GM12878 (cell line): Measurements from ENCODE around the gene MAN2C1. TPM values are rescaled to one million over a fixed set of nuclear protein-coding genes. Genes with fewer than 3 reads are reported as not detected.
A peak's percentile ranks its signal among the peaks of the same experiment; 100 is the strongest.

Source experiments
- ATAC-seq: fragments of 200-7000 bp; cut with Tn5 transposase; 3 replicates; pipeline ENCODE4 v1.9.1; 2020; ENCODE audit warnings: mild to moderate bottlenecking, moderate library complexity
- Bru-seq: library from RNA; stranded (reverse); fragments of 400-500 nt; gene quantifications from one replicate; lab custom pipeline; 2021; lab: Mats Ljungman, UMichigan
- BruChase-seq, 2 experiments: library from RNA; stranded (reverse); fragments of 400-500 nt; gene quantifications; one replicate each; lab custom pipeline; 2021; lab: Mats Ljungman, UMichigan
- BruUV-seq: library from RNA; stranded (reverse); fragments of 400-500 nt; replicated peaks from 2 replicates; lab custom pipeline; 2021; lab: Mats Ljungman, UMichigan
- CTCF ChIA-PET: fragments of 300-600 bp; sonication (Branson Sonifier 250); formaldehyde crosslinking; extraction: SDS; loops from one replicate; lab custom pipeline; 2021; ENCODE audit warnings: inconsistent platforms; lab: Yijun Ruan, JAX
- POLR2A ChIA-PET: fragments of 350-600 bp; formaldehyde crosslinking; extraction: SDS; loops from one replicate; lab custom pipeline; 2021; ENCODE audit warnings: inconsistent platforms; lab: Charles Lee
- RAD21 ChIA-PET: fragments of 300-600 bp; sonication (Branson Sonifier 250); formaldehyde crosslinking; loops from one replicate; lab custom pipeline; 2023; ENCODE audit warnings: antibody characterized with exemption; ENCODE audit not compliant: unreplicated experiment; lab: Charles Lee
- SMC1A ChIA-PET: fragments of 300-600 bp; sonication (Branson Sonifier 250); formaldehyde crosslinking; loops from one replicate; lab custom pipeline; 2023; ENCODE audit not compliant: unreplicated experiment, uncharacterized antibody; lab: Charles Lee
- DNase-seq: peaks from one replicate; pipeline ENCODE4 v3.0.0-alpha.2; 2011; ENCODE audit warnings: low read depth, low spot score
- FAIRE-seq: peaks from 3 replicates; lab custom pipeline; 2011; peaks lifted over from hg19 to GRCh38; lab: Jason Lieb, UNC
- H2AFZ ChIP-seq: 2 replicates; pipeline ENCODE4 v1.6.0; 2011; ENCODE audit warnings: low read depth, low read length, control low read depth; ENCODE audit not compliant: control insufficient read depth
- H3K27ac ChIP-seq: 2 replicates; pipeline ENCODE4 v1.5.1; 2011; ENCODE audit warnings: control low read depth; ENCODE audit not compliant: control insufficient read depth, insufficient read depth
- H3K27me3 ChIP-seq, 2 experiments: replicated peaks in 1 of 2; 2 replicates each; pipeline versions ENCODE4 v1.6.0 to v1.6.1; 2011; ENCODE audit warnings: low read length in 1 of 2; ENCODE audit not compliant: control insufficient read depth in 2 of 2, insufficient read depth in 2 of 2
- H3K36me3 ChIP-seq, 2 experiments: 2 replicates each; pipeline ENCODE4 v1.5.1; 2011; ENCODE audit warnings: low read length in 1 of 2; ENCODE audit not compliant: control insufficient read depth in 2 of 2, insufficient read depth in 2 of 2
- H3K4me1 ChIP-seq: 2 replicates; pipeline ENCODE4 v1.6.1; 2011; ENCODE audit warnings: mild to moderate bottlenecking, low read length, moderate library complexity, mixed read lengths; ENCODE audit not compliant: control insufficient read depth, insufficient read depth
- H3K4me2 ChIP-seq: 2 replicates; pipeline ENCODE4 v1.6.0; 2011; ENCODE audit warnings: control low read depth; ENCODE audit not compliant: control insufficient read depth, insufficient read depth
- H3K4me3 ChIP-seq: fragments of 200-600 bp; sonication (generic); 2 replicates; pipeline ENCODE4 v1.5.1; 2016
- H3K79me2 ChIP-seq: 2 replicates; pipeline ENCODE4 v1.6.0; 2011; ENCODE audit warnings: low read length; ENCODE audit not compliant: control insufficient read depth, insufficient read depth
- H3K9ac ChIP-seq: 2 replicates; pipeline ENCODE4 v1.8.0; 2011; ENCODE audit warnings: low read length, control low read depth, mixed read lengths; ENCODE audit not compliant: control insufficient read depth, insufficient read depth
- H3K9me3 ChIP-seq: replicated peaks from 3 replicates; pipeline ENCODE4 v1.5.1; 2011; ENCODE audit warnings: mild to moderate bottlenecking, low read length; ENCODE audit not compliant: control insufficient read depth, insufficient read depth
- H4K20me1 ChIP-seq: 2 replicates; pipeline ENCODE4 v1.6.0; 2011; ENCODE audit not compliant: control insufficient read depth, insufficient read depth
- ELK1 ChIP-seq: IDR thresholded peaks from 2 replicates; pipeline ENCODE4 v1.6.1; 2012; ENCODE audit warnings: low read depth, low read length, improper control_type of control experiment
- FOS ChIP-seq: IDR thresholded peaks from 3 replicates; pipeline ENCODE4 v1.6.1; 2011; ENCODE audit warnings: borderline replicate concordance; ENCODE audit not compliant: insufficient read length; ENCODE audit errors: extremely low read depth
- MLLT1 ChIP-seq: fragments of 450-650 bp; IDR thresholded peaks from 2 replicates; pipeline ENCODE4 v1.6.1; 2016; ENCODE audit warnings: mild to moderate bottlenecking
- POU2F2 ChIP-seq: IDR thresholded peaks from 3 replicates; pipeline ENCODE4 v1.6.1; 2011; ENCODE audit warnings: low read depth, mild to moderate bottlenecking, low read length, borderline replicate concordance
- RELB ChIP-seq: fragments of 450-650 bp; IDR thresholded peaks from 2 replicates; pipeline ENCODE4 v1.6.1; 2017; ENCODE audit warnings: low read depth, mild to moderate bottlenecking, moderate library complexity
- SP1 ChIP-seq: IDR thresholded peaks from one replicate; pipeline ENCODE4 v1.6.1; 2011; ENCODE audit warnings: low read depth, low read length
- WRNIP1 ChIP-seq: IDR thresholded peaks from 2 replicates; pipeline ENCODE4 v1.6.1; 2011; ENCODE audit warnings: low read depth, low read length, improper control_type of control experiment, borderline replicate concordance
- YBX1 ChIP-seq: fragments of 450-650 bp; IDR thresholded peaks from 2 replicates; pipeline ENCODE4 v1.6.1; 2016; ENCODE audit warnings: antibody characterized with exemption
- YY1 ChIP-seq: IDR thresholded peaks from 2 replicates; pipeline ENCODE4 v1.6.1; 2011; ENCODE audit warnings: low read depth, mild to moderate bottlenecking, low read length
- WGBS: methylation state at CpG from one replicate; pipeline ENCODE4 v1.1.6; 2016; ENCODE audit warnings: low lambda C conversion rate; ENCODE audit not compliant: insufficient replicate concordance, insufficient coverage; ENCODE audit errors: missing lambda C conversion rate; 5-methylcytosine and 5-hydroxymethylcytosine counted together
- in situ Hi-C: fragments of 300-500 bp; cut with MboI; formaldehyde crosslinking; loops from 9 replicates; pipeline ENCODE4 v1.14.3; 2018; ENCODE audit warnings: mixed read lengths
- intact Hi-C: fragments of 100-400 bp; cut with micrococcal nuclease; formaldehyde crosslinking; loops from one replicate; pipeline ENCODE4 v1.14.2; 2022; ENCODE audit not compliant: unreplicated experiment
- long read RNA-seq, 2 experiments: library from polyadenylated mRNA; unstranded; transcript quantifications; one replicate each; pipeline ENCODE4 v2.0.0, GENCODE V29; 2019 to 2020
- polyA minus RNA-seq, 3 experiments: library from RNA; depleted of rRNA, polyadenylated mRNA; stranded (reverse); fragments of >200 nt; gene quantifications; 2 replicates each; pipeline ENCODE4 v1.2.3, GENCODE V29; 2011
- polyA plus RNA-seq, 11 experiments: library from polyadenylated mRNA; depleted of rRNA in 4 of 11; unstranded in 6 of 11; stranded (reverse) in 5 of 11; fragments of >200 nt; fragmentation: Nextera tagmentation in 4 of 11; fragmentation: Illumina TruSeq in 1 of 11; extraction: Ambion mirVana in 4 of 11; extraction: Trizol in 1 of 11; gene quantifications; 1 replicate in 1 of 11; 2 replicates in 10 of 11; pipeline versions ENCODE4 v1.2.1 to v1.2.3, GENCODE V29; 2011 to 2016; ENCODE audit warnings: inconsistent platforms in 2 of 11, missing spikeins in 2 of 11, low read depth in 1 of 11
- total RNA-seq, 4 experiments: library from RNA; depleted of rRNA in 3 of 4; stranded (reverse); fragments of >200 nt in 3 of 4; fragmentation: Illumina TruSeq in 1 of 4; extraction: Trizol in 1 of 4; gene quantifications; 2 replicates each; pipeline versions ENCODE4 v1.2.1 to v1.2.3, GENCODE V29; 2013 to 2021

Gene MAN2C1
- total RNA-seq (2013; cell fraction: nucleolus; rRNA removed) = 567 and 636 TPM in 2 replicates
- total RNA-seq (2014; rRNA removed) = 54.8 and 65.0 TPM in 2 replicates
- 26.9 and 29.2 TPM in 2 replicates for total RNA-seq (2014; rRNA removed; fragmentation: Illumina TruSeq; extraction: Trizol)
- 102 and 111 TPM in 2 replicates for total RNA-seq (2021)
- polyA plus RNA-seq (2011; ENCODE audit: low read depth) = 56.1 TPM
- polyA plus RNA-seq (2011; rRNA removed) = 20.9 and 32.5 TPM in 2 replicates
- polyA plus RNA-seq (2011; cell fraction: cytosol; rRNA removed) = 36.8 and 47.4 TPM in 2 replicates
- polyA plus RNA-seq (2011; cell fraction: nucleus; rRNA removed) = 649 and 670 TPM in 2 replicates
- 114 and 120 TPM in 2 replicates for polyA plus RNA-seq (2012)
- 17.6 and 32.0 TPM in 2 replicates for polyA plus RNA-seq (2014; fragmentation: Illumina TruSeq; extraction: Trizol)
- 1 to 10 TPM; 1.4 to 4.6 TPM for polyA plus RNA-seq (2014; fragmentation: Nextera tagmentation; extraction: Ambion mirVana)
- polyA plus RNA-seq (2014; rRNA removed) = 107 and 110 TPM in 2 replicates
- polyA plus RNA-seq (2016; fragmentation: Nextera tagmentation; extraction: Ambion mirVana) = 10 to 100 TPM; 51.9 to 66.2 TPM
- 35.4 and 73.6 TPM in 2 replicates for polyA minus RNA-seq (2011; rRNA and poly(A)+ RNA removed)
- polyA minus RNA-seq (2011; cell fraction: cytosol; rRNA and poly(A)+ RNA removed) = 23.2 and 32.6 TPM in 2 replicates
- polyA minus RNA-seq (2011; cell fraction: nucleus; rRNA and poly(A)+ RNA removed) = 120 and 170 TPM in 2 replicates
- percentile 82 among the genes with signal in this experiment for Bru-seq, nascent RNA
- percentile 83 among the genes with signal in this experiment for BruChase-seq, experiment 1, labeled RNA remaining after a 6-hour chase
- BruChase-seq, experiment 2, labeled RNA remaining after a 2-hour chase = percentile 74 among the genes with signal in this experiment
- long read RNA-seq, experiment 1, transcript MAN2C1-201 (26 exons, 3,284 nt) = major isoform, 7 of 10 reads
- long read RNA-seq, experiment 1, partial matches to known transcripts = 0 of 10 reads
- long read RNA-seq, experiment 1, other reads (novel, unspliced or antisense) = 2 of 10 reads
- long read RNA-seq, experiment 2, partial matches to known transcripts = 5 of 5 reads
- long read RNA-seq, experiment 2, other reads (novel, unspliced or antisense) = 0 of 5 reads

GRCh38 chr15:75367913-75368688 is at the start of gene MAN2C1:
MAN2C1 (minus strand) TSS chr15:75368607; CDS start chr15:75368583, 24 bp downstream.
- in situ Hi-C loops = no loop called here
- Histone ChIP-seq H3K9ac (peak within 1 kb of the TSS; percentile 93), H2AFZ (peak within 1 kb of the TSS; percentile 53), H3K4me3 (peak within 1 kb of the TSS; percentile 75), H3K4me2 (peak within 1 kb of the TSS; percentile 78), H3K27me3 (no peaks in the 10 kb centered on the region), H3K27ac (peak within 1 kb of the TSS; percentile 91), H3K4me1 (peaks cover 6% of the 10 kb centered on the region), H4K20me1 (no peaks in the 10 kb centered on the region), H3K36me3 (peaks cover 7 to 22% of the 10 kb centered on the region in 2 experiments), H3K79me2 (peaks cover 8% of the 10 kb centered on the region), H3K9me3 (no peaks in the 10 kb centered on the region)
- BruUV-seq = TSS peak; percentile 45
- ChIA-PET RAD21 (interaction anchor here (0.6 to 4.2 kb wide), 40 partner anchors 22 to 434 kb away, joined by 3 to 113 read pairs (median 4); partner anchors contain the start of genes IMP3, PPCDC, PTPN9 and SCAMP5), POLR2A (interaction anchor here (0.5 to 3.2 kb wide), 21 partner anchors 12 to 1536 kb away, joined by 3 to 43 read pairs (median 5); partner anchors contain the start of genes COMMD4, IMP3, PPCDC and SIN3A), CTCF (interaction anchor here (0.5 to 4.9 kb wide), 59 partner anchors 8 to 437 kb away, joined by 3 to 86 read pairs (median 5); partner anchors contain the start of genes COMMD4, IMP3, PPCDC and PTPN9), SMC1A (interaction anchor here (0.6 to 3.1 kb wide), 31 partner anchors 10 to 597 kb away, joined by 3 to 24 read pairs (median 4); partner anchors contain the start of genes IMP3, SIN3A and SNUPN)
- peak; percentile 95 for DNase-seq
- peak; percentile 97 for FAIRE-seq
- under 1% methylated on average over 50 of the region's 67 CpGs for WGBS
- intact Hi-C loops = loop anchor here (1.0 to 2.0 kb wide), 3 partner anchors 83 to 315 kb away; partner anchors contain the start of genes IMP3 and SIN3A
- ATAC-seq = peak; percentile 95
- TF ChIP-seq YY1 (peak; percentile 98), SP1 (peak; percentile 15), ELK1 (peak; percentile 87), RELB (peak; percentile 91), WRNIP1 (peak; percentile 93; the same call in 1 of the 2 replicates), FOS (no peak), MLLT1 (peak; percentile 76; the same call in 1 of the 2 replicates), YBX1 (no peak), POU2F2 (peak; percentile 78)
